BLaER1 treated with 17β-estradiol and CSF1 and Interleukin-3, amounts not matched to agents 10 nM and 100 nM (cell line): ENCODE data around the gene PARN.
A peak's percentile ranks its signal among the peaks of the same experiment; 100 is the strongest.
"Not testable (repeated sequence)": the region's sequence is repeated elsewhere in the genome, so short reads cannot be mapped to it uniquely, and the experiment has no call there.

Experiments used
- H3K27ac ChIP-seq, 11 experiments: shearing (Covaris generic); formaldehyde crosslinking; 2 replicates each; pipeline ENCODE4 v1.8.1; 2022
- H3K27me3 ChIP-seq, 11 experiments: shearing (Covaris generic); formaldehyde crosslinking; 2 replicates each; pipeline ENCODE4 v1.8.1; 2022
- H3K36me3 ChIP-seq, 11 experiments: shearing (Covaris generic); formaldehyde crosslinking; 2 replicates each; pipeline ENCODE4 v1.8.1; 2022
- H3K4me1 ChIP-seq, 10 experiments: shearing (Covaris generic); formaldehyde crosslinking; 2 replicates each; pipeline ENCODE4 v1.8.1; 2022
- H3K4me2 ChIP-seq, 11 experiments: shearing (Covaris generic); formaldehyde crosslinking; 2 replicates each; pipeline ENCODE4 v1.8.1; 2022
- H3K4me3 ChIP-seq, 10 experiments: shearing (Covaris generic); formaldehyde crosslinking; 2 replicates each; pipeline ENCODE4 v1.8.1; 2022
- H3K9ac ChIP-seq, 11 experiments: shearing (Covaris generic); formaldehyde crosslinking; 2 replicates each; pipeline ENCODE4 v1.8.1; 2022
- H3K9me3 ChIP-seq, 11 experiments: shearing (Covaris generic); formaldehyde crosslinking; replicated peaks in 1 of 11; 2 replicates each; pipeline ENCODE4 v1.8.1; 2022
- H4K20me1 ChIP-seq, 11 experiments: shearing (Covaris generic); formaldehyde crosslinking; 2 replicates each; pipeline ENCODE4 v1.8.1; 2022
- Cebpa-rat ChIP-seq, 11 experiments: shearing (Covaris generic); IDR thresholded peaks; 2 replicates each; pipeline ENCODE4 v1.8.1; 2022

PARN gene

DNA sequence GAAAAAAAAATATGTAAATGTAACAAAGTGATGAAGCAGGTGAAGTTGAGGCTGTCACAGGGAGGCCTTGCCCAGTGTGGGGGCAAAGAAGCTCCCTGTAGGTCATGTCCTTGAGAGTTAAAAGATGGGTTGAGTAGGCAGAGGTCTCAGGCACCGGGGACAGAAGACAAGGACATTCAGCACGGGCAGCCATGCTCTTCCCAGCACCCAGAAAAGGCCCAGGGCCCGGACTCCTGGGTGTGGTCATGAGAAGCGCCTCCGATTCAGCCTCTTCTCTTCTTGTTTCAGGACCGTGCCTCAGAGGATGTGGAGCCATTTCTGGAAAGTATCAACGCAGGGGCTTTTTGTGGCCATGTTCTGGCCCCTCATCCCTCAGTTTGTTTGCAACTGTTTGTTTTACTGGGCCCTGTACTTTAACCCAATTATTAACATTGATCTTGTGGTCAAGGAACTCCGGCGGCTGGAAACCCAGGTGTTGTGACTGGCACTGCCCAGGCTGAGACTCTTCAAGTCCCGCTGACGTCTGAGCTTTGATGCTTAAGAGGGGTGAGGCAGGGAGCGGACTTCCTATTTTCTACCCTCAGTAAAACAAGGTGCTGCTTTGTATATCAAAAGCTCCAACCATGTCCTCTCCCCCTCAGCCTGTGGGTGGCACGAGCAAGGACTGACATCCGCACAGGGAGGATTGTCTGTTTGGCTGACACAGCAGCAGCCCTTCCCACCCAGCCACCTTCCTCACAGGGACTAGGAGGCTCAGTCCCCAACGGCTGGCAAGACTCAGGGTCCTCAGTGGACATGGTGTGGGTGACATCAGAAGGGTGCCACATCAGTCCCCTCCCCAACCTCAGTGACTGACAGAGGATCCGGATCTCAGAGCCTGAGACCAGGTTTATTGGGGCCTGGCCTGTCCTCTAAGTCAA, 37.5 kb upstream of the PARN start:
- H3K27me3 ChIP-seq, result no peaks in the 10 kb centered on the region
- peaks cover 0 to 23% (median 10%) of the 10 kb centered on the region in 10 experiments; a peak in 15 of 20 replicates for H3K4me1 ChIP-seq
- peaks cover 72 to 79% (median 74%) of the 10 kb centered on the region in 11 experiments for H3K36me3 ChIP-seq

GRCh38 chr16:14658063-14658462, 28.0 kb upstream of the PARN start:
- no peak overlapping the region for H3K4me3 ChIP-seq
- no peaks in the 10 kb centered on the region for H3K27me3 ChIP-seq
- peaks cover 0 to 12% (median 6%) of the 10 kb centered on the region in 10 experiments; a peak in 9 of 20 replicates for H3K4me1 ChIP-seq
- peaks cover 96 to 100% (median 99%) of the 10 kb centered on the region in 11 experiments for H3K36me3 ChIP-seq
- TF ChIP-seq Cebpa-rat (IDR thresholded peaks at IDR 0.05), result no peak
- H3K9ac ChIP-seq, result peak overlapping the region in 1 of 11 experiments; percentile 3; a peak in 2 of 22 replicates
- H4K20me1 ChIP-seq, result peaks cover 0 to 39% (median 14%) of the 10 kb centered on the region in 11 experiments; a peak in 13 of 22 replicates
- peak overlapping the region in 5 of 11 experiments; percentile 1 to 28 (median 12); a peak in 5 of 22 replicates for H3K4me2 ChIP-seq
- peak overlapping the region in 1 of 11 experiments; percentile 41; a peak in 1 of 22 replicates for H3K27ac ChIP-seq
- no peaks in the 10 kb centered on the region for H3K9me3 ChIP-seq

More for the DNA sequence above, 37.5 kb upstream of the PARN start:
- H3K9ac ChIP-seq, result no peak overlapping the region
- H3K4me3 ChIP-seq, result no peak overlapping the region
- no peak overlapping the region for H3K4me2 ChIP-seq
- H4K20me1 ChIP-seq, result peaks cover 0 to 16% (median 0%) of the 10 kb centered on the region in 11 experiments; a peak in 3 of 22 replicates
- H3K9me3 ChIP-seq, result no peaks in the 10 kb centered on the region
- H3K27ac ChIP-seq, result no peak overlapping the region
- no peak for TF ChIP-seq Cebpa-rat (IDR thresholded peaks at IDR 0.05)

DNA sequence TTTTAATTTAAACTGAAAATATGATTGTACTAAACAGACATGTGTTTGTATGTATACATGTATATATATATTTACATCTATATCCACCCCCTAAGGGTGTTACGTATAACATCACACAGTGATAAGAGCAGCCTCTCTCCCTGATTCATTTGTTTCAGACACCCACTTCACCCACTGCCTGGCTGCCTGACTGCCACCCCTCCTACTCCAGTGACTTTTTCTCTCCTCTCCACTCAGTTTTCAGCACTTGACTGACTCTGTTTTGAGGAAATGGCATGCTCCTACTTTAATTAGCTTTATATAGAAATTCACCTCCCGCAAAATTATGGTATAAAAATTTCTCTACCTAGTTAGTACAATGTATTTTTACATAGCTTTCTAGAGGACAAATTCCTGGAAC, 22.7 kb upstream of the PARN start:
- no peak for TF ChIP-seq Cebpa-rat (IDR thresholded peaks at IDR 0.05)
- H3K9me3 ChIP-seq, result no peaks in the 10 kb centered on the region
- H3K4me3 ChIP-seq, result no peak overlapping the region
- no peak overlapping the region for H3K27ac ChIP-seq
- H3K9ac ChIP-seq, result no peak overlapping the region
- no peaks in the 10 kb centered on the region for H3K27me3 ChIP-seq
- H3K4me1 ChIP-seq, result peaks cover 0 to 4% (median 3%) of the 10 kb centered on the region in 10 experiments; a peak in 9 of 20 replicates
- no peak overlapping the region for H3K4me2 ChIP-seq
- H4K20me1 ChIP-seq, result peaks cover 28 to 72% (median 56%) of the 10 kb centered on the region in 11 experiments; a peak in 21 of 22 replicates
- H3K36me3 ChIP-seq, result peaks cover 98 to 100% (median 100%) of the 10 kb centered on the region in 11 experiments

- Histone ChIP-seq H3K9me3 (no peaks in the 10 kb centered on the region), H4K20me1 (peaks cover 48 to 93% (median 74%) of the 10 kb centered on the region in 11 experiments; a peak in 21 of 22 replicates), H3K36me3 (peaks cover 98 to 100% (median 100%) of the 10 kb centered on the region in 11 experiments), H3K4me1 (no peaks in the 10 kb centered on the region), H3K4me3 (no peak overlapping the region), H3K4me2 (no peak overlapping the region), H3K27ac (no peak overlapping the region), H3K9ac (no peak overlapping the region), H3K27me3 (no peaks in the 10 kb centered on the region)
- TF ChIP-seq Cebpa-rat (IDR thresholded peaks at IDR 0.05), result no peak
Measured at GRCh38 chr16:14650629-14651028, 20.6 kb upstream of the PARN start.

GRCh38 chr16:14649816-14650215, 19.8 kb upstream of the PARN start:
- H3K9ac ChIP-seq, result no peak overlapping the region
- H3K4me3 ChIP-seq, result no peak overlapping the region
- no peak overlapping the region for H3K27ac ChIP-seq
- H3K4me1 ChIP-seq, result no peaks in the 10 kb centered on the region
- no peak overlapping the region for H3K4me2 ChIP-seq
- H4K20me1 ChIP-seq, result peaks cover 56 to 98% (median 82%) of the 10 kb centered on the region in 11 experiments; a peak in 21 of 22 replicates
- no peak for TF ChIP-seq Cebpa-rat (IDR thresholded peaks at IDR 0.05)
- no peaks in the 10 kb centered on the region for H3K9me3 ChIP-seq
- H3K27me3 ChIP-seq, result no peaks in the 10 kb centered on the region
- H3K36me3 ChIP-seq, result peaks cover 98 to 100% (median 100%) of the 10 kb centered on the region in 11 experiments

DNA sequence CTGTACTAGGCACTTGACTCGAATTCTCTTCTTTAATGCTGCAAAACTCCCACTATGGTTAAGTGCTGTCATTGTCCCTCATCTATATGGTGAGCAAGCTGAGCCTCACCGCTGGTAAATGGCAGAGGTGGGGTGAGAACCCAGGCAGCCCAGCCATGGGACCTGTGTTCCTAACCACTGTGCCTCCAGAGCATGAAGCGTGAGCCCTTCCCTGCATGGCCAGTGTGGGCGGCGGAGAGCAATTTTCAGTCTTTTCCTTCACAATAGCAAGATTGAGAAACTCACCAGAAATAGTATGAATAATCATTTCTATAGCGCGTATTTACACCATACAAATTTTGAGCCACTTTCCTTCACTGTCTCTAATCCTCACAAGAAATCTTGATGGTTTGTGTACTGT, 11.9 kb upstream of the PARN start:
- Histone ChIP-seq H3K4me2 (no peak overlapping the region), H3K4me3 (no peak overlapping the region), H3K36me3 (peaks cover 81 to 100% (median 98%) of the 10 kb centered on the region in 11 experiments), H4K20me1 (peaks cover 97 to 100% (median 100%) of the 10 kb centered on the region in 11 experiments), H3K27ac (peak overlapping the region in 1 of 11 experiments; percentile 28; a peak in 1 of 22 replicates), H3K4me1 (peaks cover 0 to 5% (median 0%) of the 10 kb centered on the region in 10 experiments; a peak in 2 of 20 replicates), H3K9ac (no peak overlapping the region), H3K27me3 (no peaks in the 10 kb centered on the region), H3K9me3 (no peaks in the 10 kb centered on the region)
- no peak for TF ChIP-seq Cebpa-rat (IDR thresholded peaks at IDR 0.05)

DNA sequence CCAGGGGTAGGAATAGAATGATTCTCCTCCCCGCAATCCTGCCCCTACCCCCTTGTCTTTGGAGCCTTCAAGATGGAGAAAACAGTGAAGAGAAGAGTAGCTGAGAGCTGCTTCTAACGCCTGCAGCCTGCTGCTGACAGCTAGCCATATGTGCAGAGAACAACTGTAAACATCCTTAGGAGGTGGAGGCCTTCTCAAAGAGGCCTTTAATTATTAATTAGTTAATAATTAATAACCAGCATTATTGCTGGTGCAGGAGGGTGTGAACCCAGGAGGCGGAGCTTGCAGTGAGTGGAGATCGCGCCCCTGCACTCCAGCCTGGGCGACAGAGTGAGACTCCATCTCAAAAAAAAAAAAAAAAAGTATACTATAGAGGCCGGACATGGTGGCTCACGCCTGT, 11.1 kb upstream of the PARN start:
- Histone ChIP-seq H3K9ac (no peak overlapping the region), H3K36me3 (peaks cover 74 to 98% (median 94%) of the 10 kb centered on the region in 11 experiments), H4K20me1 (peaks cover 97 to 100% (median 100%) of the 10 kb centered on the region in 11 experiments), H3K27ac (no peak overlapping the region), H3K4me3 (no peak overlapping the region), H3K4me1 (peaks cover 0 to 5% (median 0%) of the 10 kb centered on the region in 10 experiments; a peak in 2 of 20 replicates), H3K27me3 (no peaks in the 10 kb centered on the region), H3K9me3 (no peaks in the 10 kb centered on the region), H3K4me2 (no peak overlapping the region)
- no peak for TF ChIP-seq Cebpa-rat (IDR thresholded peaks at IDR 0.05)

GRCh38 chr16:14640538-14640937, 10.5 kb upstream of the PARN start:
- no peaks in the 10 kb centered on the region for H3K9me3 ChIP-seq
- H3K4me3 ChIP-seq, result no peak overlapping the region
- H3K36me3 ChIP-seq, result peaks cover 70 to 98% (median 93%) of the 10 kb centered on the region in 11 experiments
- H3K4me2 ChIP-seq, result no peak overlapping the region
- peaks cover 99 to 100% (median 100%) of the 10 kb centered on the region in 11 experiments for H4K20me1 ChIP-seq
- no peak overlapping the region for H3K9ac ChIP-seq
- TF ChIP-seq Cebpa-rat (IDR thresholded peaks at IDR 0.05), result no peak
- no peaks in the 10 kb centered on the region for H3K27me3 ChIP-seq
- peaks cover 0 to 9% (median 4%) of the 10 kb centered on the region in 10 experiments; a peak in 5 of 20 replicates for H3K4me1 ChIP-seq
- no peak overlapping the region for H3K27ac ChIP-seq

DNA sequence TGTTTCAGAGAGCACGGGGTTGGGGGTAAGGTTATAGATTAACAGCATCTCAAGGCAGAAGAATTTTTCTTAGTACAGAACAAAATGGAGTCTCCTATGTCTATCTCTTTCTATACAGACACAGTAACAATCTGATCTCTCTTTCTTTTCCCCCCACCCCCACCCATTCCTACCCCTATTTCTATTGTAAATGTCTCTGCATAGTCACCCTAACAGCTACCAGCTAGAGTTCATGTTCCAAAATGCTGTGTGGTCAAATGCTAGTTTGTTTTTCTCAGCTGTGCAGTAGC, 6.8 kb upstream of the PARN start:
- Histone ChIP-seq H3K4me1 (peaks cover 12 to 29% (median 20%) of the 10 kb centered on the region in 10 experiments), H4K20me1 (peaks cover 77 to 85% (median 81%) of the 10 kb centered on the region in 11 experiments), H3K36me3 (peaks cover 41 to 74% (median 64%) of the 10 kb centered on the region in 11 experiments)
- H3K9ac ChIP-seq, H3K9me3 ChIP-seq, H3K27me3 ChIP-seq, H3K4me3 ChIP-seq, H3K27ac ChIP-seq, H3K4me2 ChIP-seq: not testable (repeated sequence)

DNA sequence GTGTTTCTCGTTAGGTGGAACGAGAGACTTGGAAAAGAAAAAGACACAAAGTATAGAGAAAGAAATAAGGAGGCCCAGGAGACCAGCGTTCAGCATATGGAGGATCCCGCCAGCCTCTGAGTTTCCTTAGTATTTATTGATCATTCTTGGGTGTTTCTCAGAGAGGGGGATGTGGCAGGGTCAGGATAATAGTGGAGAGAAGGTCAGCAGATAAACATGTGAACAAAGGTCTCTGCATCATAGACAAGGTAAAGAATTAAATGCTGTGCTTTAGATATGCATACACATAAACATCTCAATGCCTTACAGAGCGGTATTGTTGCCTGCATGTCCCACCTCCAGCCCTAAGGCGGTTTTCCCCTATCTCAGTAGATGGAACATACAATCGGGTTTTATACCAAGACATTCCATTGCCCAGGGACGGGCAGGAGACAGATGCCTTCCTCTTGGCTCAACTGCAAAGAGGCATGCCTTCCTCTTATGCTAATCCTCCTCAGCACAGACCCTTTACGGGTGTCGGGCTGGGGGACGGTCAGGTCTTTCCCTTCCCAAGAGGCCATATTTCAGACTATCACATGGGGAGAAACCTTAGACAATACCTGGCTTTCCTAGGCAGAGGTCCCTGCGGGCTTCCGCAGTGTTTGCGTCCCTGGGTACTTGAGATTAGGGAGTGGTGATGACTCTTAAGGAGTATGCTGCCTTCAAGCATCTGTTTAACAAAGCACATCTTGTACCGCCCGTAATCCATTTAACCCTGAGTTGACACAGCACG, 6.3 kb upstream of the PARN start:
- not testable (repeated sequence) for H3K4me3 ChIP-seq, H3K27me3 ChIP-seq, H3K4me2 ChIP-seq, H3K27ac ChIP-seq, H3K9me3 ChIP-seq
- Histone ChIP-seq H3K4me1 (peaks cover 18 to 31% (median 25%) of the 10 kb centered on the region in 10 experiments), H3K9ac (peak overlapping the region in 3 of 11 experiments; percentile 0 to 38 (median 35); a peak in 2 of 22 replicates), H4K20me1 (peaks cover 71 to 79% (median 75%) of the 10 kb centered on the region in 11 experiments), H3K36me3 (peaks cover 36 to 69% (median 58%) of the 10 kb centered on the region in 11 experiments)
